Lower lobe of right lung (tissue), 2 donors: ENCODE data around the gene OGDH. TPM values are rescaled to one million over a fixed set of nuclear protein-coding genes. Genes with fewer than 3 reads are reported as not detected.

ENCODE experiments used
- ATAC-seq, 2 donors: fragments of 200-7000 bp; cut with Tn5 transposase; one replicate each; pipeline ENCODE4 v1.9.1; 2020 to 2022; ENCODE audit warnings: mild to moderate bottlenecking in 2 of 2, moderate library complexity in 2 of 2
- DNase-seq: peaks from one replicate; pipeline ENCODE4 v3.0.0-alpha.2; 2020
- H3K27ac ChIP-seq: fragments of 200-600 bp; one replicate; pipeline ENCODE4 v1.8.0; 2022
- H3K27me3 ChIP-seq: fragments of 200-600 bp; one replicate; pipeline ENCODE4 v1.8.0; 2022; ENCODE audit warnings: low read depth
- H3K36me3 ChIP-seq: fragments of 200-600 bp; one replicate; pipeline ENCODE4 v1.8.0; 2022; ENCODE audit warnings: mild to moderate bottlenecking
- H3K4me1 ChIP-seq: fragments of 200-600 bp; one replicate; pipeline ENCODE4 v1.8.0; 2022
- H3K4me3 ChIP-seq: fragments of 200-600 bp; one replicate; pipeline ENCODE4 v1.8.0; 2022; ENCODE audit warnings: mild to moderate bottlenecking
- H3K9me3 ChIP-seq: fragments of 200-600 bp; one replicate; pipeline ENCODE4 v1.8.0; 2022
- CTCF ChIP-seq: fragments of 200-600 bp; IDR thresholded peaks from one replicate; pipeline ENCODE4 v1.8.0; 2022; ENCODE audit warnings: antibody characterized with exemption, mild to moderate bottlenecking
- intact Hi-C: fragments of 100-400 bp; cut with DNase I; formaldehyde crosslinking; loops from one replicate; pipeline ENCODE4 v1.11.0; 2022
- total RNA-seq: library from RNA; stranded (reverse); fragmentation: NEBNext Ultra II Directional; extraction: Animal tissue kit (Norgen Biotek cat#: 25700); gene quantifications from one replicate; pipeline ENCODE4 v1.2.1, GENCODE V29; 2021
- donor health status: DM: no; HTN: yes; CAD: no; lungs with severe emphysema.

The OGDH gene
- total RNA-seq, 1 donor from 2014 or later, result 132 TPM

- ATAC-seq (no peak), DNase-seq (no peak)
- Histone ChIP-seq H3K27me3 (no peaks in the 10 kb centered on the region), H3K4me1 (no peaks in the 10 kb centered on the region), H3K27ac (no peak overlapping the region), H3K4me3 (no peak overlapping the region), H3K36me3 (peaks cover 67% of the 10 kb centered on the region), H3K9me3 (no peaks in the 10 kb centered on the region)
- intact Hi-C loops, result no loop called here
- TF ChIP-seq CTCF, result no peak
These were observed 47.9 kb downstream of the OGDH start for GRCh38 chr7:44654255-44654796.

GRCh38 chr7:44655341-44655740, 48.9 kb downstream of the OGDH start:
- Histone ChIP-seq H3K36me3 (peaks cover 57% of the 10 kb centered on the region), H3K27ac (no peak overlapping the region), H3K4me3 (no peak overlapping the region), H3K27me3 (no peaks in the 10 kb centered on the region), H3K9me3 (no peaks in the 10 kb centered on the region), H3K4me1 (no peaks in the 10 kb centered on the region)
- intact Hi-C loops, result no loop called here
- TF ChIP-seq CTCF, result no peak
- ATAC-seq (peak in 1 of 2 donors; percentile 19), DNase-seq (no peak)

GRCh38 chr7:44658979-44659378, 52.6 kb downstream of the OGDH start:
- H3K4me1 ChIP-seq, result no peaks in the 10 kb centered on the region
- ATAC-seq (no peak), DNase-seq (no peak)
- H3K4me3 ChIP-seq, result no peak overlapping the region
- intact Hi-C loops, result no loop called here
- peaks cover 25% of the 10 kb centered on the region for H3K36me3 ChIP-seq
- no peak overlapping the region for H3K27ac ChIP-seq
- no peak for TF ChIP-seq CTCF
- H3K27me3 ChIP-seq, result no peaks in the 10 kb centered on the region
- H3K9me3 ChIP-seq, result peaks cover 13% of the 10 kb centered on the region

GRCh38 chr7:44661233-44661632, 54.8 kb downstream of the OGDH start:
- H3K4me3 ChIP-seq, result no peak overlapping the region
- ATAC-seq (no peak), DNase-seq (no peak)
- H3K4me1 ChIP-seq, result no peaks in the 10 kb centered on the region
- H3K9me3 ChIP-seq, result peaks cover 13% of the 10 kb centered on the region
- no peaks in the 10 kb centered on the region for H3K27me3 ChIP-seq
- TF ChIP-seq CTCF, result no peak
- intact Hi-C loops, result no loop called here
- H3K36me3 ChIP-seq, result peaks cover 9% of the 10 kb centered on the region
- no peak overlapping the region for H3K27ac ChIP-seq

GRCh38 chr7:44664780-44665461, 58.5 kb downstream of the OGDH start:
- intact Hi-C loops, result no loop called here
- Histone ChIP-seq H3K36me3 (peaks cover 42% of the 10 kb centered on the region), H3K9me3 (peaks cover 13% of the 10 kb centered on the region), H3K4me3 (no peak overlapping the region), H3K4me1 (no peaks in the 10 kb centered on the region), H3K27me3 (no peaks in the 10 kb centered on the region), H3K27ac (no peak overlapping the region)
- no peak for DNase-seq
- ATAC-seq, result no peak
- TF ChIP-seq CTCF, result no peak
